ENCODE data around the gene STXBP6. TPM values are rescaled to one million over a fixed set of nuclear protein-coding genes. Genes with fewer than 3 reads are reported as not detected.

The STXBP6 gene
- polyA plus RNA-seq, 2 donors, result 1.9 to 2.2 TPM

GRCh38 chr14:24890716-24891115, 159.2 kb downstream of the STXBP6 start:
- peaks cover 0 to 2% of the 10 kb centered on the region in 2 donors for H3K36me3 ChIP-seq (ENCODE audit: control insufficient read depth in 2 of 2, insufficient read depth in 2 of 2, low read length in 1 of 2)
- no peak overlapping the region for H3K27ac ChIP-seq (ENCODE audit: low read depth in 2 of 2, low read length in 1 of 2)
- no peaks in the 10 kb centered on the region for H3K4me1 ChIP-seq (ENCODE audit: control insufficient read depth in 2 of 2, insufficient read depth in 2 of 2, low read length in 1 of 2)
- H3K27me3 ChIP-seq (ENCODE audit: control insufficient read depth in 1 of 2, insufficient read depth in 2 of 2, low read length in 2 of 2), result no peaks in the 10 kb centered on the region
- H3K9me3 ChIP-seq (ENCODE audit: control insufficient read depth in 2 of 2, insufficient read depth in 1 of 2, low read depth in 1 of 2, low read length in 1 of 2), result peaks cover 0 to 2% of the 10 kb centered on the region in 2 donors
- no peak overlapping the region for H3K4me3 ChIP-seq (ENCODE audit: low read depth in 1 of 2, low read length in 2 of 2)

- Histone ChIP-seq H3K36me3 (ENCODE audit: control insufficient read depth in 2 of 2, insufficient read depth in 2 of 2, low read length in 1 of 2) (peaks cover 0 to 2% of the 10 kb centered on the region in 2 donors), H3K27ac (ENCODE audit: low read depth in 2 of 2, low read length in 1 of 2) (no peak overlapping the region), H3K9me3 (ENCODE audit: control insufficient read depth in 2 of 2, insufficient read depth in 1 of 2, low read depth in 1 of 2, low read length in 1 of 2) (peaks cover 0 to 2% of the 10 kb centered on the region in 2 donors), H3K4me1 (ENCODE audit: control insufficient read depth in 2 of 2, insufficient read depth in 2 of 2, low read length in 1 of 2) (no peaks in the 10 kb centered on the region), H3K4me3 (ENCODE audit: low read depth in 1 of 2, low read length in 2 of 2) (no peak overlapping the region), H3K27me3 (ENCODE audit: control insufficient read depth in 1 of 2, insufficient read depth in 2 of 2, low read length in 2 of 2) (no peaks in the 10 kb centered on the region)
Measured at GRCh38 chr14:24889843-24890242, 160.1 kb downstream of the STXBP6 start.

DNA sequence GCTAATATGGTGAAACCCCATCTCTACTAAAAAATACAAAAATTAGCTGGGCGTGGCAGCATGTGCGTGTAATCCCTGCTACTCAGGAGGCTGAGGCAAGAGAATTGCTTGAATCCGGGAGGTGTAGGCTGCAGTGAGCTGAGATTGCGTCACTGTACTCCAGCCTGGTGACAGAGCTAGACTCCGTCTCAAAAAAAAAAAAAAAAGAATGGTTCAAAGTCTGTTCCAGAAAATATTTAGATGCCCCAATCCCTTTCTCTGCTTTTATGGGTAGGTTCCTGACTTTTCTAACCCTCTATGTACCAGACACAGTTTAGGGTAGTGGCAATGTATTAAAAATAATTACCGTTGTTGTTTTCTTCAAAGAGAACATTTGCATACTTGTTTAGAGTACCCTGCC, 161.4 kb downstream of the STXBP6 start:
- Histone ChIP-seq H3K4me3 (ENCODE audit: low read depth in 1 of 2, low read length in 2 of 2) (no peak overlapping the region), H3K36me3 (ENCODE audit: control insufficient read depth in 2 of 2, insufficient read depth in 2 of 2, low read length in 1 of 2) (peaks cover 0 to 2% of the 10 kb centered on the region in 2 donors), H3K27ac (ENCODE audit: low read depth in 2 of 2, low read length in 1 of 2) (no peak overlapping the region), H3K9me3 (ENCODE audit: control insufficient read depth in 2 of 2, insufficient read depth in 1 of 2, low read depth in 1 of 2, low read length in 1 of 2) (peaks cover 0 to 2% of the 10 kb centered on the region in 2 donors), H3K4me1 (ENCODE audit: control insufficient read depth in 2 of 2, insufficient read depth in 2 of 2, low read length in 1 of 2) (no peaks in the 10 kb centered on the region), H3K27me3 (ENCODE audit: control insufficient read depth in 1 of 2, insufficient read depth in 2 of 2, low read length in 2 of 2) (no peaks in the 10 kb centered on the region)
- 80 to 83% methylated on average over 6 of the region's 6 CpGs for WGBS, 2 donors

DNA sequence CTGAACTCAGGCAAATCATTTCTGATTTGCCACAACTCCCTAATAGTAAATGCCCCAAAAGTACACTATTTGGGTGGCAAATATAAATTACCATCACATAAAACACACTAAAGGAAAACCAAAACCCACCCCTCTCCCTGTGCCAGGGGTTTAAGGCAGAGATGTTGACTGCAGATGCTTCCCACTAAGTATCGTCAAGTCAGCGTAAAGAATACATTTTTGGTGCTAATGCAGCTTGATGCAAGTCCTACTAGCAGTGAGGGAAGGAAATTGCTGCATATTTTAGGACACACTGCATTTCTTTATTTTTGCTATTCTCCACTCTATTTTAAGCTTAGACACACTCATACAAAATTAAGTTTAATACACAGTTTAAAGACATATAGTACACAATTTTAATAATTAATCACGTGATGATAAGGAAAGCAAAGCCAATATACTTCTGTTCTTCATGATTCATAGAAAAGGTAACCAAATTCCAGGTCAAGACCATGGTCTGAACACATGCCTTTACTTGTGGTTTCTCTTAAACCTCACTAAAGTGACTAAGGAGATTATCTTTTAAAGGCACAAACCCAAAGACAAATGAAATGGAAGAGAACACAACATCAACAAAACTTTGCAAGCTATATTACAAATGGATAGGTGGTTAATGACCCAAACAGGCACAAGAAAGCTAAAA, 162.2 kb downstream of the STXBP6 start:
- Histone ChIP-seq H3K27me3 (ENCODE audit: control insufficient read depth in 1 of 2, insufficient read depth in 2 of 2, low read length in 2 of 2) (no peaks in the 10 kb centered on the region), H3K4me3 (ENCODE audit: low read depth in 1 of 2, low read length in 2 of 2) (no peak overlapping the region), H3K36me3 (ENCODE audit: control insufficient read depth in 2 of 2, insufficient read depth in 2 of 2, low read length in 1 of 2) (peaks cover 0 to 2% of the 10 kb centered on the region in 2 donors), H3K9me3 (ENCODE audit: control insufficient read depth in 2 of 2, insufficient read depth in 1 of 2, low read depth in 1 of 2, low read length in 1 of 2) (peaks cover 0 to 2% of the 10 kb centered on the region in 2 donors), H3K4me1 (ENCODE audit: control insufficient read depth in 2 of 2, insufficient read depth in 2 of 2, low read length in 1 of 2) (no peaks in the 10 kb centered on the region), H3K27ac (ENCODE audit: low read depth in 2 of 2, low read length in 1 of 2) (no peak overlapping the region)
- 78 to 81% methylated on average over 3 of the region's 3 CpGs for WGBS, 2 donors

- Histone ChIP-seq H3K9me3 (ENCODE audit: control insufficient read depth in 2 of 2, insufficient read depth in 1 of 2, low read depth in 1 of 2, low read length in 1 of 2) (peaks cover 0 to 2% of the 10 kb centered on the region in 2 donors), H3K4me3 (ENCODE audit: low read depth in 1 of 2, low read length in 2 of 2) (no peak overlapping the region), H3K4me1 (ENCODE audit: control insufficient read depth in 2 of 2, insufficient read depth in 2 of 2, low read length in 1 of 2) (no peaks in the 10 kb centered on the region), H3K36me3 (ENCODE audit: control insufficient read depth in 2 of 2, insufficient read depth in 2 of 2, low read length in 1 of 2) (peaks cover 0 to 2% of the 10 kb centered on the region in 2 donors), H3K27me3 (ENCODE audit: control insufficient read depth in 1 of 2, insufficient read depth in 2 of 2, low read length in 2 of 2) (no peaks in the 10 kb centered on the region), H3K27ac (ENCODE audit: low read depth in 2 of 2, low read length in 1 of 2) (no peak overlapping the region)
- WGBS, 2 donors, result 75 to 78% methylated on average over 3 of the region's 3 CpGs
Measured at GRCh38 chr14:24885410-24885913, 164.5 kb downstream of the STXBP6 start.

DNA sequence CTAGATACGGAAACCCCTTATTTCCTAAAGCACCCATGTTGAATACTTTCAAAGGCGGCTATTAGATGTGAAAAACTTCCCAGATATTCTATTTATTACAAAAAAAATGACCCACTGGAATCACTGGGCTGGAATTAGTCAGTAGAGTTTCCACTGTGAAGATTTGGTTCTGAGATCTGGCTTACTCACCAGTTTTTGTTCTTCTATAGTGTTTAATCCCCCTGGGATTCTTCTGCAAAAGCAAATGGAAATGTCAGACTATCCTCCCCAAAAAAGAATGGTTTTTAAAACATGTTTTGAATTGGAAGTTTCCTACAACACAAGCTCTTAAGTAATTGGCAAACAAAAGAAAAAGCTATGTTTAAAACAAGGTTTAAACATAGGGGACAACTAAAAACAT, 166.4 kb downstream of the STXBP6 start:
- 79 to 86% methylated on average over 2 of the region's 2 CpGs for WGBS, 2 donors
- Histone ChIP-seq H3K27me3 (ENCODE audit: control insufficient read depth in 1 of 2, insufficient read depth in 2 of 2, low read length in 2 of 2) (no peaks in the 10 kb centered on the region), H3K36me3 (ENCODE audit: control insufficient read depth in 2 of 2, insufficient read depth in 2 of 2, low read length in 1 of 2) (no peaks in the 10 kb centered on the region), H3K4me3 (ENCODE audit: low read depth in 1 of 2, low read length in 2 of 2) (no peak overlapping the region), H3K27ac (ENCODE audit: low read depth in 2 of 2, low read length in 1 of 2) (no peak overlapping the region), H3K4me1 (ENCODE audit: control insufficient read depth in 2 of 2, insufficient read depth in 2 of 2, low read length in 1 of 2) (no peaks in the 10 kb centered on the region), H3K9me3 (ENCODE audit: control insufficient read depth in 2 of 2, insufficient read depth in 1 of 2, low read depth in 1 of 2, low read length in 1 of 2) (no peaks in the 10 kb centered on the region)

DNA sequence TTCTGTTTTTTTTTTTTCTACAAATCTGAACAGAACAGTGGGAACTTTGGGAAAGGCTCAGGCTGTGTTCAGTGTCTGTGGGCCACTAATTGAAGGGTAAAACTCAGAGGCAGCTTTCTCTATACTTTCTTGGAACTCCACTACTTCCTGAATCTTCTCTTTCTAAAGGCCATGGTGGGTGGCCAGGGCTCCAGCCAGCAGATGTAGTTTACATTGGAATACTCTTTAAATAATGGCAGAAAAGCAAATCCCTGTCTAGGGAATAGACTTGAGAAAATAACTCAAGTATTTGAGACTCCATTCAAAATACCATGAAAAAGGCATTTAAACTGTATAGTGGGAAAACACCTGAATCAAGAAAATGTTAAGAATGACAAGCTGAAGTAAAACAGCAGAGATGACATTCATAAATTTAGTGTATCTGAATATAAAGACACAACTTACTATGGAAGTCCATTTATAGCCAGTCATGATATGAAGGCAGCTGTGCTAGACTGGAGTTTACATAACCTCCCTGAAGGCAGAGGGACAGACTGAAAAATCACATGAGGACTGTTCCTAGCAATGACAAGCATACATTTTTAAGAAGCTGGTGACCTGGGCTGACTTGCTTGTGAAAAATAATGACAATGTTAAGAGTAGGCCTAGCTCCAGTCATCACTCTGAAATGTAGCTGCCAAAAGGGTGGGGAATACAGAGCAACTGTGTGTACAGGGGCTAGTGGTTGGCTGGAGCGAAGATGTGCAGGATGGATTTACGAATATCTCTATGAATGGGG, 168.6 kb downstream of the STXBP6 start:
- H3K27ac ChIP-seq (ENCODE audit: low read depth in 2 of 2, low read length in 1 of 2), result no peak overlapping the region
- no peaks in the 10 kb centered on the region for H3K4me1 ChIP-seq (ENCODE audit: control insufficient read depth in 2 of 2, insufficient read depth in 2 of 2, low read length in 1 of 2)

GRCh38 chr14:24880689-24881088, 169.3 kb downstream of the STXBP6 start:
- no peak overlapping the region for H3K27ac ChIP-seq (ENCODE audit: low read depth in 2 of 2, low read length in 1 of 2)

More for the DNA sequence above, 168.6 kb downstream of the STXBP6 start:
- Histone ChIP-seq H3K9me3 (ENCODE audit: control insufficient read depth in 2 of 2, insufficient read depth in 1 of 2, low read depth in 1 of 2, low read length in 1 of 2) (no peaks in the 10 kb centered on the region), H3K36me3 (ENCODE audit: control insufficient read depth in 2 of 2, insufficient read depth in 2 of 2, low read length in 1 of 2) (no peaks in the 10 kb centered on the region), H3K27me3 (ENCODE audit: control insufficient read depth in 1 of 2, insufficient read depth in 2 of 2, low read length in 2 of 2) (no peaks in the 10 kb centered on the region), H3K4me3 (ENCODE audit: low read depth in 1 of 2, low read length in 2 of 2) (no peak overlapping the region)
- 94 to 96% methylated on average over 2 of the region's 2 CpGs for WGBS, 2 donors

GRCh38 chr14:24879661-24880386, 170.1 kb downstream of the STXBP6 start:
- Histone ChIP-seq H3K9me3 (ENCODE audit: control insufficient read depth in 2 of 2, insufficient read depth in 1 of 2, low read depth in 1 of 2, low read length in 1 of 2) (no peaks in the 10 kb centered on the region), H3K36me3 (ENCODE audit: control insufficient read depth in 2 of 2, insufficient read depth in 2 of 2, low read length in 1 of 2) (no peaks in the 10 kb centered on the region), H3K27me3 (ENCODE audit: control insufficient read depth in 1 of 2, insufficient read depth in 2 of 2, low read length in 2 of 2) (no peaks in the 10 kb centered on the region), H3K4me1 (ENCODE audit: control insufficient read depth in 2 of 2, insufficient read depth in 2 of 2, low read length in 1 of 2) (no peaks in the 10 kb centered on the region), H3K27ac (ENCODE audit: low read depth in 2 of 2, low read length in 1 of 2) (no peak overlapping the region), H3K4me3 (ENCODE audit: low read depth in 1 of 2, low read length in 2 of 2) (no peak overlapping the region)
- 80 to 87% methylated on average over 8 of the region's 8 CpGs for WGBS, 2 donors

More at GRCh38 chr14:24880689-24881088, 169.3 kb downstream of the STXBP6 start:
- no peaks in the 10 kb centered on the region for H3K9me3 ChIP-seq (ENCODE audit: control insufficient read depth in 2 of 2, insufficient read depth in 1 of 2, low read depth in 1 of 2, low read length in 1 of 2)
- no peaks in the 10 kb centered on the region for H3K36me3 ChIP-seq (ENCODE audit: control insufficient read depth in 2 of 2, insufficient read depth in 2 of 2, low read length in 1 of 2)
- H3K27me3 ChIP-seq (ENCODE audit: control insufficient read depth in 1 of 2, insufficient read depth in 2 of 2, low read length in 2 of 2), result no peaks in the 10 kb centered on the region
- H3K4me3 ChIP-seq (ENCODE audit: low read depth in 1 of 2, low read length in 2 of 2), result no peak overlapping the region
- WGBS, 2 donors, result 68 to 78% methylated on average over 4 of the region's 4 CpGs
- H3K4me1 ChIP-seq (ENCODE audit: control insufficient read depth in 2 of 2, insufficient read depth in 2 of 2, low read length in 1 of 2), result no peaks in the 10 kb centered on the region

Data from esophagus (tissue), 2 donors.